HS-27A (cell line): Measurements from ENCODE around the gene PTPN12.
"Not testable (repeated sequence)": the region's sequence is repeated elsewhere in the genome, so short reads cannot be mapped to it uniquely, and the experiment has no call there.

Source experiments
- DNase-seq: peaks from one replicate; pipeline ENCODE4 v3.0.0-alpha.2; 2012; ENCODE audit warnings: low read depth, missing footprints

Gene PTPN12

DNA sequence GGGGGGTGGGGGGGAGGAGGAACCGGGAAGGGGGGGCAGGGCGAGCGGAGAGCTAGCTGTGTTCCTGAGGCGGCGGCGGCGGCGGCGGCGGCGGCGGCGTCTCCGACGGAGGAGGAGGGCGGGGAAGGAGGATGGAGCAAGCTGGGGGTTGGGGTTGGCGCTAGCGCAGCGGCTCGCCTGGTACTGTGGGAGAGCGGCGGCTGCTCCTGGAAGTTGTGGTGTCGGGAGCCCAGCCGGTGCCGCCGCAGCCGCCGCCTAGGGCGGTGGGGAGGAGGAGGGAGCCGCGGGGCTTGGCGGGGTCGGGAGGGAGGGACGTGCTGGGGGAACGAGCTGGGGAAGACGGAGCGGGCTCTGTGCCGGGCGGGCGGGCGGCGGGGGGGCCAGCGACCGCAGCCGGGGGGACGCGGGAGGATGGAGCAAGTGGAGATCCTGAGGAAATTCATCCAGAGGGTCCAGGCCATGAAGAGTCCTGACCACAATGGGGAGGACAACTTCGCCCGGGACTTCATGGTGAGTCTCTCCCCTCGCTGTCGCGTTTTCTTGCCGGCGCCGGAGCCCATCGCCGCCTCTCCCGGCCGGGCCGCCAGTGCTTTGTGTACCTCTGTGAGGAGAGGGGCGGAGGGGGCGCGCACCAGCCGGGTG, at the start of gene PTPN12:
Gene PTPN12 (plus strand): TSS at position 160 of the 642 bp plus-strand sequence. CDS start 252 bp downstream, at position 412.
- peak; percentile 30 for DNase-seq

DNA sequence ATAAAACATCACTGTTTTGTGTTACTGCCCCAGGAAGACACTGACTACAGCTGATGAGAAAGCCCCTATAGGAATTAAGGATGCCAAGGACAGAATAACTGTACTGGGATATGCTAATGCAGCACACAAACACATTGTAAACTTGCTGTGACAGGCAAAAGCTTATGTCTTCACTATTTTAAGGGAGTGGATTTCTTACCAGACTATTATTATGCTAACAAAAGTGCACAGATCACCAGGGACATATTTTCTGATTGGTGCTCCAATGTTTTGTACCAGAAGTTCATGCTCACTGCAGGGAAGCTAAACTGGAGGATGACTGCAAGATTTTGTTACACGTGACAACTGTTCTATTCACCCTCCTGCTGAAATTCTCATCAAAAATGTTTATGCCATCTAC, 48.1 kb upstream of the PTPN12 start:
- DNase-seq: no peak

DNA sequence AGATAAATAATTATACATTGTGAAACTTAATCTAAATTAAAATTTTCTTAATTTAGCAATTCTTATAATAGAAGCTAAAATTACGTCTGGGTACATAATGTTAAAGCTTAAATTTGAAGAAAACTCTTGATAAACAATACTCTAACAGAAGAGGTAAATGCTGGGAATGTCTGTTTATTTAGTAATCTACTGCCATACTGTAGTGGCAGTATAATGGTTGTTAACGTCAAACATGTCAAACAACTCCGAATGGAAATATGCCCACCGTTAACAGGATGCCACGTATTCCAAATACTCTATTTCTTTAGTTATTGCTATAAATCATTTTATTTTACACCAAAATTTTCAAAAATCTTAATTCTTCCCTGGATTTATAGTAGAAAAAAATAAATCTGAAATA, 40.0 kb upstream of the PTPN12 start:
- DNase-seq: no peak

DNA sequence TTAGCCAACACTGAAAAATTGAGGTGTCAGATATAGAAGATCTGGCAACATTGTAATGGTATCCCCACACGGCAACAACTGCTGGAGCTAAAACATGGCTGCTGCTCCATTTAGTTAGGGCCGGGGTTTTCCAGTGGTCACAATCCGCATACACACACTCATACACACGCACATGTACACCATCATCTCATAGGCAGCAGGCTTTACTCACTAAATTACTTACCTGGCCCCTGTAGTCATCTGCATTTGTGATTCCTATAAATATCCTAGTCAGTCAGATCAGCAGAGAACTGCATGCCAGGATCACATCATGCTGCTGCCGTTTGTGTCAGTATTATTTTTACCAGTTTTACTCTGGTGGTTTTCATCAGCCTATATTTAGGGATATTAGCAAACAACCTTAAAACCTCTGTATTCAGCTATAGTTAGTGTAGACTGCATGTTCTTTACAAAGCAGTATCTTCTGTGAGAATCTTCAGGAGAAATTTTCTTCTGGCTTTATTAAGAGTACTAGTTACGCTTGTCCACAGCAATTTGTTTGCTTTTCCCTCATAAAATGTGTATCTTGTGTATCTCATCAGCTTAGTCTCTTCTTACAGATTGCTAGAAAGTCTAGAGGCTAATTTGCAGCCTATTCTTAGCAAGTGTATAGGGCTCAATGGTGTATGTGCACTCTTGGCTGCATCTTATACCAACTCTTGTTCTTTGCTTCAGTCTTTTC, 38.3 kb upstream of the PTPN12 start:
- no peak for DNase-seq

DNA sequence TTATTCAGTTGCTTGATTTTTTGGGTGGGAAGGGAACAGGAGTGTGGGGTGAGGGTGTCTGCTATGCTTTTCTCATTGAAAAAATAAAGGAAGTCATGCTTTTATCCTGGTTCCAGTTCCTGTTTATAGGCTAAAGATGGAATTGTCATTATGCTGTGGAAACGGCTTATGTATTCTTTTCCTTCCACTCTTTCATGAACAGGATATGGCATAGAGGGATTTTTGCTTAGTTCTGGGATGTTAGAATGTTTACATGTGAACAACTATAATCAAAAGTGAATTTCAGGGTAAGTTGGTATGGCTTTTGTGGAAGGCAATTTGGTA, 35.9 kb upstream of the PTPN12 start:
- DNase-seq: no peak

DNA sequence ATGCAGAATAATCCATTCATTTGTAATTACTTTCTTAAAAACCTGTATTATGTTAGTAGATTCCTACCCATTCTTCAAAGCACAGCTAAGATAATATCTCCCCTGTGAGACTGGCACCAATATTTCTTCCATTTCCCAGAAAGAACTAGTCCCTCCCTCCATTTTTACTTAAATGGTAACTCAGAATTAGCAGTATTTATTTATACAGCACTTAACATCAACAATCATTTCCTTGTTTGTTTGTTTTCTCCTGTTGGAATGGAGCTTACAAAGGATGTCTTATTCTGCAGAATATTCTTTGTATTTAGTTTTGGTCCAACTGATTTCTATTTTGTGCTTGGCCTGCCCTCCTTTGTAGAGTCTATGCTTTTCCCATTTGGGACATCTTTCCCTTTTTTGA, 32.1 kb upstream of the PTPN12 start:
- DNase-seq: no peak

DNA sequence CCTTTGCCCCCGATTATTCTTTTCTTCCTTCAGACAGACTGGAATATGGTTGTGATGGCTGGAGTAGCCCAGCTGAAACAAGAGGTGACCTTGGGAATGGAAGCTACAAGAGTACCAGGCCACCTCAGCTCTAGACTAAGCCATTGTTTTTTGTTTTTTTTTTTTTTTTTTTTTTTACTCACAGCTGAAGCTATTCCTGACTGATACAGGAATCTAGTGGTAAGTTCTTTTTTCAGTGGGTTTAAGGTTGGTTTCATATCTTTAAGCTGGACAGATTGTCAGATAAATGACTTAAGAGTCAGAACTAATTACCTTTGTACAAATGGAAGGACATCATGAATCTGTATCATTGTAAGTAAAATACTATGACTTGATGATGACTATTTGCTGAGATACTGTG, 30.2 kb upstream of the PTPN12 start:
- no peak for DNase-seq

DNA sequence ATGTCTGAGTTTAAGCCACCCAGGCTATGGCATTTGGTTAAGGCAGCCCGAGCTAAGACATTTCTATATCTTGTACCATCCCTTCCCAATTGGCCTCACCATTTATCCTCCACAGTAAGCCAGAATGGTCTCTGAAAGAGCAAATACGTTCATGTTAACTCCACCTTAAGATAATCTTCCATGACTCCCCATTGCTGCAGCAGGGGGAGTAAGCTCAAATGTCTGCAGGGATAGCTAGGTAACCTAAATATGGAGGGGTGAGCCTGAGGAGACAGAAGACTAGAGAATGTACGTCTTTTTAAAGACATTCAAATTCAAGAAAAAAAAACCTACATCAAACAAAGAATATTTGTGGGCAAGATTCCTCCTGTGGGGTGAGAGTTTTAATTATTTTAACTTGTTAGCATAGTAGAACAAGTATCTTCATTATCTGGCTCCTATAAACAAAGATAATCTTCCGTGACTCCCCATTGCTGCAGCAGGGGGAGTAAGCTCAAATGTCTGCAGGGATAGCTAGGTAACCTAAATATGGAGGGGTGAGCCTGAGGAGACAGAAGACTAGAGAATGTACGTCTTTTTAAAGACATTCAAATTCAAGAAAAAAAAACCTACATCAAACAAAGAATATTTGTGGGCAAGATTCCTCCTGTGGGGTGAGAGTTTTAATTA, 24.0 kb upstream of the PTPN12 start:
- DNase-seq: not testable (repeated sequence)

DNA sequence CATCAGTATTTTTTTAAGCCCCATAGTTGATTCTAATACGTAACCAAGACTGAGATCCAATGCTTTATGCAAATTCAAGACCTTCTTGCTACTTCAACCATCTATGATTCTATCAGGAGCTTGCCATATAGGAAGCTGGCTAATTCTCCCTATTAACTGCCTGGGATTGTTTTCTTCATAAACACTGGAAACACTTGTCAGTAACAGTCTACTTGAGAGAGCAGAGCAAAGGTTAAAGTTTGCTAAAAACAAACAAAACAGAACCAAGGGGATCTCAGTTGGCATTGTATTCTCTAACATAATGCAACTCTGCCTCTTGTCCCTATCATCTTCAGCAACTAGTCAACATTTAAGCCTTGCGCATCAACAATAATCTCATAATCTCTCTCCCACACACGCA, 21.0 kb upstream of the PTPN12 start:
- DNase-seq: no peak

DNA sequence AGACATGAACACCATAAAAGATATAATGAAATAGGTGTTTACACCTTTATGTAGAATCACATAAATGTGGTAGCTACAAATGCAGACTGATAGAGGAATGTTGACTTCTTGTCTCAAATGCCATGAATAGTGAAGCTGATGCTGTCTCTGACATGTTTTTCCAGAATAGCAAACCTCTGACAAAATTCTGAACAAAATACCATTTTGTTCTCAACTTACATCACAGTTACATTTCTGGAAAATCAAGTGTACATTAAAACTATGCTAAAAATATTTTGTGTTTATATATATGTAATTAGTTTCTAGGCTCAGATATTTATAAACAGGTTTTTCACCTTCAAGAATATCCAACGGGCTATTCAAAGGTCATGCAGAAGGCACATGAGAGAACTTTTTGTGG, 16.8 kb upstream of the PTPN12 start:
- DNase-seq: no peak

DNA sequence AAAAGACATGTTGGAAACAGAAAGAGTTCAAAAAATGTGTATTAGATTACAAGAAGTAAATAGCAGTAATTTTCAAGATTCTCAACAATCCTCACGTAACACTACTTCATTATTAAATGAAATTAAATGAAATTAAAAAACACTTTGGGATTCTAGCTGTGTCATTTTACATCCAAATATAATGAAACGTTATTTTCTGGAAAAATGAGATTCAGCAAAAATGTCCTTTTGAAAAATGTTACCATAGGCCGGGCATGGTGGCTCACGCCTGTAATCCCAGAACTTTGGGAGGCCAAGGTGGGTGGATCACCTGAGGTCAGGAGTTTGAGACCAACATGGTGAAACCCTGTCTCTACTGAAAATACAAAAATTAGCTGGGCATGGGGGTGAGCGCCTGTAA, 15.6 kb upstream of the PTPN12 start:
- not testable (repeated sequence) for DNase-seq

DNA sequence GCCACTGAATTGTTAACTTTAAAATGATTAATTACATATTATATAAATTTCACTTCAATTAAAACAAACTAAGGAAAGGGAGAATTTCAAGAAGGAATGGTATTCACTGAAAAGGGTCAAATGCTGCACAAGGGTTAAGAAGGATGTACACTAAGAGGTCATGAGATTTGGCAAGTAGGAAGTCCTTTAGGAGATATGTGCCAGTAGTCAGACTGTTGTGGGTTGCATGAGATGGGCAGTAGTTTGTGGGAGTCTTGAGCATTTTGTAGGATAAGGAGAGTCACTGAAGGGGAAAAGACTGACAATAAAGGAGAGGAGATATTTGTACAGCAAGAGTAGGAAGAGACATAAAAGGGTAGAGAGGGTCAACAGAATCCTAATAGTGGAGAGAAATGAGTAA, 12.4 kb upstream of the PTPN12 start:
- DNase-seq: no peak

DNA sequence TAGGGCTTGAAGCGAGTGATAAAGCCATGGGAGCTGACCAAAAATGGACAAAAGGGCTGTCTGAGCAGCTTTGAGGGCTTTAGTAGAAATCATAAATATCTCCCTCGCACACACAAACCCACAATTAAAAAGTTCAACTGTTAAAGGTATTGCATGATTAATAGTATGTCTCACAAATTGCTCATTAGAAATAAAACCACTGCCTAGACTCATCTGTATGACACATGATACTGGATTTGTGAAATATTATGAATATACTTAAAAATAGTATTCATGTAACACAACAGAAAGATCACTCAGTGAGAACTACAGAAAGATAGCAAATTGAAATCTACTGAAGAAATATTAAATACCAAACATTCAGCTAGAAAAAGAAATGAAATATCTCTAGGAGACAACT, 11.9 kb upstream of the PTPN12 start:
- no peak for DNase-seq

DNA sequence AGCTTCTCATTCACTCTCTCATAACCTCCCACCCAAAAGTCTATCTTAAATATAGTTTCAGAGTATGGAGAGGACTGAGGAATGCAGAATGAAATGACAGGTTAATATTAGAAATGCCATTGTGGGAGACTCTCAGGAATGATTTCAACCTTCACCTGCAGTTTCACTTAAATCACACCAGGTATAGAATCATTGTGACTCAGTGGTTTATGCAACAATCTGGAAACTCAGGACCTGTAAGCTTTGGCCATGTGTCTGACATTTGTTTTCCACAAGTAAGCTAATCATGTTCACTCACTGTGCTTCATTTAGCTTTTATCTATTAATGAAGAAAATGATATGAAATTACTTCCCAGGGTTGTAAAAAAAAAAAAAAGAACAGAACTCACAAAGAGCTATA, 8.7 kb upstream of the PTPN12 start:
- DNase-seq: no peak

DNA sequence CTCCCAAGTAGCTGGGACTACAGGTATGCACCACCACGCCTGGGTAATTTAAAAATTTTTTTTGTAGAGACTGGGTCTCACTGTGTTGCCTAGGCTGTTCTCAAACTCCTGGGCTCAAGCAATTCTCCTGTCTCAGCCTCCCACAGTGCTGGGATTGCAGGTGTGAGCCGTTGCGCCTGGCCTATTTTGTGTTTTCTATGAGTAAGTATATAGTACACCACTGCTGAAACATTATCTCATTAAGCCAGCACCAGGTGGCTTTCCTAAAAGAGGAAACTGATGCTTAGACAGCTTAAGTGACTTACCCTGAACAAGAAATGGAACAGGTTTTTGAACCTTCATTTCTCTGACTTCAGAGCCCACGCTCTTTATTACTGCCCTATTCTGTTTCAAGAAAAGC, 7.8 kb upstream of the PTPN12 start:
- DNase-seq: no peak

DNA sequence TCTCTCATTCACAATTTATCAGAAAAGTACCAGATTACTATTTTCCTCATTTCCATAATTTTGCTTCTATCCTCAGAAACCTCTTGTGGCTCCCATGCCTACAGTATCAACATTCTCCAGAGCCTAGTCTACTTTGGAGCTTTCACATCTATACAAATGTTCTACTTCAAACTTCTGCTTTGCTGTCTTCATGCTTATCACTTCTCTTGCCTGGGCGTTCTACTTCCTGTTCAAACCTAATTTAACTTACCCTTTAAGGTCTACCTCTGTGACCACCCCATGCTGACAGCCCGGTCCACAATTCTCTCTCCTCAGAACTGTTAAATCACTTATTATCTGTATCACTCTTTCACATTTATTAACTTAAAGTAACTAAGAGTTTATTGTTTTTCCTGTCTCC, 6.1 kb upstream of the PTPN12 start:
- no peak for DNase-seq

DNA sequence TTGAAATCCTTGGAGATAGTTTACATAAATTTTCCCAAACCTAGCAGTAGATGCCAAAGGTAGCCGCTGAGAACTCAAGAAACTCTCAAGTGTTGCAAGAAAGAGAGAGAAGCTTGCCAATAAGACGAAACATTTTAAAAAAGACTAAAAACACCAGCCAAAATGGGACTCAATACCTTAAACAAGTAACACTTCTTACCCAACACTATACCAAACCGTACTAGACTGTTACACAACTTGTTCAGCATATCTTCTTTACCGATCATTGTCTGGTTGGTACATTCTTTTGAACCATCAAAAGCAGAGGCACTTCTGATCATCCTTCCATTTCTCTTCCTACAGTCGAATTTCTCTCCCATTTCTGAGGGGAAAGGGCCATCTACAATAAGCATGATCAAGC, 4.8 kb upstream of the PTPN12 start:
- no peak for DNase-seq

DNA sequence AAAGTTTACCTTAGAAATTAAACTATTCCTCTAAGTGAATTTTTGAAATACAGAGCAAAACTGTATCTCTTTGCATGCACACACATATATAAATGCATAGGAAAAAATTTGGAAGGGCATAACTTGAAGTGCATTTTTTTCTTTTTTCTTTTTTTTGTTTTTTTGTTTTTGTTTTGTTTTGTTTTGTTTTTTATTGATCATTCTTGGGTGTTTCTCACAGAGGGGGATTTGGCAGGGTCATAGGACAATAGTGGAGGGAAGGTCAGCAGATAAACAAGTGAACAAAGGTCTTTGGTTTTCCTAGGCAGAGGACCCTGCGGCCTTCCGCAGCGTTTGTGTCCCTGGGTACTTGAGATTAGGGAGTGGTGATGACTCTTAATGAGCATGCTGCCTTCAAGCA, 4.4 kb upstream of the PTPN12 start:
- not testable (repeated sequence) for DNase-seq

DNA sequence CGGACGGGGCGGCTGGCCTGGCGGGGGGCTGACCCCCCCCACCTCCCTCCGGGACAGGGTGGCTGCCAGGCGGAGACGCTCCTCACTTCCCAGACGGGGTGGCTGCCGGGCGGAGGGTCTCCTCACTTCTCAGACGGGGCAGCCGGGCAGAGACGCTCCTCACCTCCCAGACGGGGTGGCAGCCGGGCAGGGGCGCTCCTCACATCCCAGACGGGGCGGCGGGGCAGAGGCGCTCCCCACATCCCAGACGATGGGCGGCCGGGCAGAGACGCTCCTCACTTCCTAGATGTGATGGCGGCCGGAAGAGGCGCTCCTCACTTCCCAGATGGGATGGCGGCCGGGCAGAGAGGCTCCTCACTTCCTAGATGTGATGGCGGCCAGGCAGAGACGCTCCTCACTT, 3.0 kb upstream of the PTPN12 start:
- DNase-seq: not testable (repeated sequence)

DNA sequence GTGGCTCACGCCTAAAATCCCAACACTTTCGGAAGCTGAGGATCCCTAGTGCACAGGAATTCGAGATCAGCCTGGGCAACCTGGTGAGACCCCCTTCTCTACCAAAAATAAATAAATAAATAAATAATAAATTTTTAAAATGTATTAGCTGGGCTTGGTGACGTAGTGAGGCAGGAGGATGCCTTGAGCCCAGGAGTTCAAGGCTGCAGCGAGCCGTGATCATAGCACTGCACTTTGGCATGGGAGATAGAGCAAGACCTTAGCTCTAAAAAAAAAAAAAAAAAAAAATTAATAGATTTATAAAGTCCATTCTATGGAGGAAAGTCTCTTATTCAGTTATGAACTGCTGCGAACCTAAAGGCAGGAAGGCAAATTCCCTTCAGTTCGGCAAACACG, 1.1 kb upstream of the PTPN12 start:
- DNase-seq: no peak

DNA sequence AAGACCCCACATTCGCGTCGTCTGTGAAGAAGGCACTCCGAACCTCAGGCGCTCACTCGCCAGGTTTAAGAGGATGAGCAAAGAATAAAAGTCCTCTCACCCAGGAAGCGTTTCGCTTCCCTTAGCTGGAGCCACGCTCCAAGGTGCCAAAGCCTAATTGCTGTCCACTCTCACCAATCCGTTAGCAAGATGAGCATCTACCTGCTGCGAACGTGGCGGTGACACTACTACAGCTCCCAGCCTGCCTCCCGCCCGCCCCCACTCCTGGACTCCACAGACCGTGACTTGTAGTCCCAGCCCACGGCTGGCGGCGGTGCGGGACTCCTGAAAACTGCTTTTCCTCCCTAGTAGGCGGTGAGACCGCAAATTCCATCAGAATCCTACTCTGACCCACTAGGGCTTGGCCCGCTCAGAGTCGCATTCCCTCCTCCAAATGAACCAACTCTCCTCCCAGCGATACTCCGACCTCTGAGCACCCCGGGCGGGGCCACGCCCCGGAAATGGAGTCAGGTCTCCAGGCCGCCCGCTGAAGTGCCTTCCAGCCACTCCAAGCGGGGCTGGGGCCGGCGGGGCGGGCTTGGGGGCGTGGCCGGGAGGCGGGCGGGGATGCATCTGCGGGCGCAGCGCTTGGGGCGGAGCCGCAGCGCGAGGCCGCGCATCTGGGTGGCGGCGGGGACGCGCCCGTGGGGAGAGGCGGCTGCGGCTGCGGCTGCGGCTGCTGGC, 521 bp upstream of the PTPN12 start:
- DNase-seq: peak; percentile 89

DNA sequence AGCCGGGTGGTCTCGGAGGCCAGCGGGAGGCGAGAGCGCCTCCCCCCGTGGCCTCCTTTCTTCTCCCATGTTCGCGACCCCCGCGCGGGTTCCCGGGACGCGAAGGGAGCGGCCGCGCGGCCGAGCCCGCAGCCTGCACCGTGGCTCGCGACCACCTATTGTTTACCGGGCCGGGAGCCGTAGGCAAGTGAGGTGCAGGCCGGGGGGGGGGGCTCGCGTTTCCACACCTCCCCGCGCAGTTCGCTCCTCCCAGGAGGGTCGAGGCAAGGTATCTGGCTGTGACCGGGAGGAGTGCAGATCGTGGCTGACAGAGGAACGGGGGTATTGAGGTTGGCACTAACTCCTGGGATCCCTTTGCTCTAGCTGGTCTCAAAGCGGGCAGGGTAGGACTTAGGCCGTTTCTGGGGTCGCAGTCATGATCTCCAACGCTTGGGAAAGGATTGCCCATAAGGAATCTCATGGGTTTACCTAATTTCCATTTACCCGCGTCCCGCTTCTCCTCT, 734 bp downstream of the PTPN12 start:
- DNase-seq: no peak
